AG09309 (cell line): ENCODE measurements around the gene MAP3K13.
"Not testable (repeated sequence)": the region's sequence is repeated elsewhere in the genome, so short reads cannot be mapped to it uniquely, and the experiment has no call there.

Experiments
- DNase-seq: peaks from one replicate; pipeline ENCODE4 v3.0.0-alpha.2; 2010; ENCODE audit warnings: low read depth
- H3K4me3 ChIP-seq: 2 replicates; pipeline ENCODE4 v1.5.1; 2011; ENCODE audit warnings: mild to moderate bottlenecking, low read depth, low read length, moderate library complexity; ENCODE audit not compliant: control insufficient read depth
- TF ChIP-seq, protein P1 (sequence below): IDR thresholded peaks from 2 replicates; pipeline ENCODE4 v1.5.1; 2011; ENCODE audit warnings: mild to moderate bottlenecking, low read depth, low read length, inconsistent platforms; ENCODE audit not compliant: insufficient read depth, control insufficient read depth; ENCODE audit errors: missing control alignments

Gene MAP3K13

DNA sequence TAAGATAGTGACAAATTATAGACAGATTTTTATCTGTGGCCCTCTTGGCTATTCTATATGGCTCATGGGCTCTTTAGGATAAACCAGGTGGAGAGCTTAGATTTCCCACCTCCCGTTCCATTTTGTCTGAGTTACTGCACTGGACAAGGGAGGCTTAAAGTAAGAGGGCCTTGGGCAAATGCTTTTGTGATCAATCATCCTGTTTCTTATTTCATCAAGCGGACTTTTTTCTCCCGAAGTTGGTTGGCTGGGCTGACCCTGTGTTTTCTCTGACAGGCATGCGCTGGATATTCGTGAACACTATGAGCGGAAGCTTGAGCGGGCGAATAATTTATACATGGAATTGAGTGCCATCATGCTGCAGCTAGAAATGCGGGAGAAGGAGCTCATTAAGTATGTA, 102.5 kb downstream of the MAP3K13 start:
- TF ChIP-seq, protein P1, sequence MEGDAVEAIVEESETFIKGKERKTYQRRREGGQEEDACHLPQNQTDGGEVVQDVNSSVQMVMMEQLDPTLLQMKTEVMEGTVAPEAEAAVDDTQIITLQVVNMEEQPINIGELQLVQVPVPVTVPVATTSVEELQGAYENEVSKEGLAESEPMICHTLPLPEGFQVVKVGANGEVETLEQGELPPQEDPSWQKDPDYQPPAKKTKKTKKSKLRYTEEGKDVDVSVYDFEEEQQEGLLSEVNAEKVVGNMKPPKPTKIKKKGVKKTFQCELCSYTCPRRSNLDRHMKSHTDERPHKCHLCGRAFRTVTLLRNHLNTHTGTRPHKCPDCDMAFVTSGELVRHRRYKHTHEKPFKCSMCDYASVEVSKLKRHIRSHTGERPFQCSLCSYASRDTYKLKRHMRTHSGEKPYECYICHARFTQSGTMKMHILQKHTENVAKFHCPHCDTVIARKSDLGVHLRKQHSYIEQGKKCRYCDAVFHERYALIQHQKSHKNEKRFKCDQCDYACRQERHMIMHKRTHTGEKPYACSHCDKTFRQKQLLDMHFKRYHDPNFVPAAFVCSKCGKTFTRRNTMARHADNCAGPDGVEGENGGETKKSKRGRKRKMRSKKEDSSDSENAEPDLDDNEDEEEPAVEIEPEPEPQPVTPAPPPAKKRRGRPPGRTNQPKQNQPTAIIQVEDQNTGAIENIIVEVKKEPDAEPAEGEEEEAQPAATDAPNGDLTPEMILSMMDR, result no peak
- DNase-seq, result no peak
- no peak overlapping the region for H3K4me3 ChIP-seq

DNA sequence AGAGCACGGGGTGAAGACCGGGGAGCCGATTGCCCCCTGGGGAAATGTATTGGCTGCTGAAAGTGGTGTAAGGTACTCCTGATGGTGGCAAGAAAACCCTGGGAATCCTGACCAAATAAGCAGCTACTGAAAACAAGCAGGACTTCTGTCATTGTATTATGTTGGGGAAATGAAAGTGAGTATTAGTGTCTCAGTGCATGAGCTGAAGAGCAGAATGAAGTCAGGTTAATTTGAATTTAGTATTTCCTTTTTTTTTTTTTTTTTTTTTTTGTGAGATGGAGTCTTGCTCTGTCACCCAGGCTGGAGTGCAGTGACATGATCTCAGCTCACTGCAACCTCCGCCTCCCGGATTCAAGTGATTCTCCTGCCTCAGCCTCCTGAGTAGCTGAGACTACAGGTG, 103.2 kb downstream of the MAP3K13 start:
- not testable (repeated sequence) for H3K4me3 ChIP-seq, DNase-seq

DNA sequence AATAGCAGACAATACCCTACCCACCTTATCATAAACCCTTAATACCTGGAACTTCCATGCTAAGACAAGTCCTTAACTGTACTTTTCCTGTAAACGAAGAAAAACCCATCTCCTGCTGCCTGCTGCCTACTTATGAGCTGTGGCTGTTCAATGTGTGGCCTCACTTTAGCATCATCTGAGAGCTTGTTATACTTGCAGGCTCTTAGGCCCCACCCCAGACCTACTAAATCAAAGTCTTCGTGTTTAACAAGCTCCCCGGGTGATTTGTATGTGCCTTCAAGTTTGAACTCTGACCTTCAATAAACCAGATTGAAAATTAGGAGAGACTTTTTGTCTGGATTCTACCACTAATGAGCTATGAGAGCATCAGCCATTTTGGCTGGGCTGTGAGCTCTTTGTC, 106.6 kb downstream of the MAP3K13 start:
- H3K4me3 ChIP-seq, result no peak overlapping the region
- TF ChIP-seq, protein P1, result no peak
- no peak for DNase-seq

DNA sequence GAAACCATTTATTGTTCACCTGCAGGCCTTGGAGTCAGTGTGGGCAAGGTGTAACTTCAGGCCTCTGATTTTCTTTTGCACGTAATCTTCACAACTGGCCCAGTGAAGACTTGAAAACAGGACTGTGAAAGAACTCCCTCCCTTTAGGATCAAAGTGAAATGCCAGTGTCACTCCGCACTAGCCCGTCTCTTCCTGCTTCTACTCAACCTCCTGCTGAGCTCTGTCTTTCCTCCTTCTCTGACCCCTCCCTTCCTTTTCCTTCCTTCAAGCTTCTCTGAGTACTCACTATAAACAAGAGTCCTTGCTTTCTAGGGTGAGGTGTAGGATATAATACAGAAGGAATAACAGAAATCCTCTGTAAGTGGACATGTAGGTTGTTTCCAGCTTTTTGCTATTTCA, 107.4 kb downstream of the MAP3K13 start:
- TF ChIP-seq, protein P1, result no peak
- DNase-seq, result no peak
- H3K4me3 ChIP-seq, result no peak overlapping the region

DNA sequence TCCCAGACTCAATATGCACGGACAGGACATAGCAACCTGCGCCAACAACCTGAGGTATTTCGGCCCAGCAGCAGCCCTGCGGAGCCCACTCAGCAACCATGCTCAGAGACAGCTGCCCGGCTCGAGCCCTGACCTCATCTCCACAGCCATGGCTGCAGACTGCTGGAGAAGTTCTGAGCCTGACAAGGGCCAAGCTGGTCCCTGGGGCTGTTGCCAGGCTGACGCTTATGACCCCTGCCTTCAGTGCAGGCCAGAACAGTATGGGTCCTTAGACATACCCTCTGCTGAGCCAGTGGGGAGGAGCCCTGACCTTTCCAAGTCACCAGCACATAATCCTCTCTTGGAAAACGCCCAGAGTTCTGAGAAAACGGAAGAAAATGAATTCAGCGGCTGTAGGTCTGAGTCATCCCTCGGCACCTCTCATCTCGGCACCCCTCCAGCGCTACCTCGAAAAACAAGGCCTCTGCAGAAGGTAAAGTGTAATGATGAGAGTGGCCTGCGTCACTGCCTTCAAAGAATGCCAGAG, 110.4 kb downstream of the MAP3K13 start:
- H3K4me3 ChIP-seq, result no peak overlapping the region
- TF ChIP-seq, protein P1, result no peak
- no peak for DNase-seq

DNA sequence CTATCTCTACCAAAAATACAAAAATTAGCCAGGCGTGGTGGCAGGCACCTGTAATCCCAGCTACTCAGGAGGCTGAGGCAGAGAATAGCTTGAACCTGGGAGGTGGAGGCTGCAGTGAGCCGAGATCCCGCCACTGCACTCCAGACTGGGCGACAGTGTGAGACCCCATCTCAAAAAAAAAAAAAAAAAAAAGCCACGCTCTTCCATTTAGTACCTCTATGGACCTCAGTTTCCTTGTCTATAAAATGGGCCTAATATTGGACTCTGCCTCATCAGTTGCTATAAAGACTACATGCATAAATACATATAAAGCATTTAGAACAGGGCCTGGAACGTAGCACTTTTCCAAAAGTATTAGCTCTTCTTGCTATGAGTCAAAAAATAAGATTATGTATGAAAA, 112.0 kb downstream of the MAP3K13 start:
- not testable (repeated sequence) for H3K4me3 ChIP-seq, DNase-seq

DNA sequence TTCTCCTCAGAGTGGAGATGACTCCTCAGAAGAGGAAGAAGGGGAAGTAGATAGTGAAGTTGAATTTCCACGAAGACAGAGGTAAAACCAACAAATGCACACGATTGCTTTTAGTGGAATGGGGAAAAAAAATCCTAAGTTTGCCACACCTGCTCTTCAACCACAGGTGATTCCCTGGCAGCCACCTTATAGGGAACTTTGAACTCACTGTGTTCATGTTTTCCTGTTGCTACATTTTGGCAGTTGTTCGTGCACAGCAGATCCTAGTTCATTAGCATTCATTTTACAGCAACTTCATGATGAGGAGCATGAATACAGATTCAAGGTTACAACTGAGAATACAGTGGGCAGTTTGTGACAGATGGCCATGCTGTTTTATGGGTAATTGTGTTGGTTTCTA, 114.4 kb downstream of the MAP3K13 start:
- H3K4me3 ChIP-seq, result no peak overlapping the region
- DNase-seq, result no peak
- TF ChIP-seq, protein P1, result no peak

DNA sequence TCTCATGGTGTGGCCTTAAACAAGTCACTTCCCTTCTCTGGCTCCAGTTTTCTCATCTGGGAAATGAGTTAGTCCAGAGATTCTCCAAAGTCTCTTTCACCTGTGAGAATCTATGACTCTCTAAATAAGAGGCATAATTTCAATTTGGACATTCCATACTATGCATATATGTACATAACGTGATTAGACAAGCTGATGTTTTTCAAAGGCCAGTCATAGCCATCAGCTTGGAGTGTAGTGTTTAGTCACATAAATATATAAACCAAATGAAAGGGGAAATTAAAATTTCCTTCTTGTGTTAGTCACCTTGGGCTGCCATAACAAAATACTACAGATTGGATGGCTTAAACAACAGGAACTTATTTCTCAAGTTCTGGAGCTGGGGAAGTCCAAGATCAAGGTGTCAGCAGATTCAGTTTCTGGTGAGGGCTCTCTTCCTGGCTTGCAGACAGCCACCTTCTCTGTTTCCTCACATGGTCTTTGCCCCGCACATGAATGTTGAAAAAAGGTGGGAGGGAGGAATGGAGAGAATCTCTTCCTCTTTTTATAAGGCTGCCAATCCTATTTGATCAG, 116.5 kb downstream of the MAP3K13 start:
- no peak for DNase-seq
- TF ChIP-seq, protein P1, result no peak
- H3K4me3 ChIP-seq, result no peak overlapping the region
